Body of pancreas (tissue), 4 donors: ENCODE results near the gene VAV1. TPM values are rescaled to one million over a fixed set of nuclear protein-coding genes. Genes with fewer than 3 reads are reported as not detected.

ENCODE experiments used
- ATAC-seq: fragments of 150-250 bp; one replicate; pipeline ENCODE4 v1.9.1; 2016
- DNase-seq, 4 donors: peaks; one replicate each; pipeline ENCODE4 v3.0.0-alpha.2; 2019
- H3K27ac ChIP-seq, 4 donors: fragments of 200-600 bp; sonication (generic); 1 replicate in 3 of 4; 2 replicates in 1 of 4; pipeline versions ENCODE4 v1.5.1 to v1.6.1; 2016 to 2019; ENCODE audit warnings: mild to moderate bottlenecking in 1 of 4, mixed read lengths in 1 of 4, moderate library complexity in 1 of 4
- H3K27me3 ChIP-seq, 2 donors: fragments of 200-600 bp; sonication (generic); one replicate each; pipeline ENCODE4 v1.6.0; 2016; ENCODE audit warnings: mild to moderate bottlenecking in 1 of 2
- H3K36me3 ChIP-seq, 2 donors: fragments of 200-600 bp; sonication (generic); replicated peaks in 1 of 2; 2 replicates each; pipeline ENCODE4 v1.5.1; 2016; ENCODE audit warnings: low read depth in 2 of 2; ENCODE audit not compliant: insufficient read depth in 1 of 2
- H3K4me1 ChIP-seq: fragments of 200-600 bp; sonication (generic); one replicate; pipeline ENCODE4 v1.6.0; 2016
- H3K4me3 ChIP-seq, 2 donors: fragments of 200-600 bp; sonication (generic); 1 replicate in 1 of 2; 2 replicates in 1 of 2; pipeline ENCODE4 v1.5.1; 2016 to 2019
- H3K9me3 ChIP-seq, 3 donors: fragments of 200-600 bp; sonication (generic); 1 replicate in 2 of 3; 2 replicates in 1 of 3; pipeline ENCODE4 v1.5.1; 2016
- POLR2A ChIP-seq, 3 donors: fragments of 450-650 bp; IDR thresholded peaks; one replicate each; pipeline ENCODE4 v1.6.1; 2016; ENCODE audit warnings: antibody characterized with exemption in 3 of 3, mild to moderate bottlenecking in 2 of 3
- WGBS, 2 donors: methylation state at CpG; one replicate each; pipeline ENCODE4 v1.1.5; 2017; 5-methylcytosine and 5-hydroxymethylcytosine counted together
- intact Hi-C: fragments of 100-400 bp; cut with DNase I; formaldehyde crosslinking; loops from one replicate; pipeline ENCODE4 v1.15.1; 2023
- total RNA-seq, 2 donors: library from RNA; depleted of rRNA; stranded (reverse); fragments of >200 nt; gene quantifications; one replicate each; pipeline ENCODE4 v1.1.0, GENCODE V29; 2016
- TF ChIP-seq, protein P1 (sequence below), 7 experiments: fragments of 450-650 bp in 4 of 7; fragments of 200-600 bp in 3 of 7; sonication (generic) in 3 of 7; IDR thresholded peaks; one replicate each; pipeline ENCODE4 v1.5.1; 2016 to 2019; ENCODE audit warnings: antibody characterized with exemption in 7 of 7

VAV1 gene
- total RNA-seq, 2 donors from 2014 or later = 1.3 to 5.6 TPM

GRCh38 chr19:6809262-6809661, 36.8 kb downstream of the VAV1 start:
- no peak overlapping the region for H3K4me3 ChIP-seq
- DNase-seq (no peak), ATAC-seq (no peak)
- intact Hi-C loops = no loop called here
- TF ChIP-seq, protein P1, sequence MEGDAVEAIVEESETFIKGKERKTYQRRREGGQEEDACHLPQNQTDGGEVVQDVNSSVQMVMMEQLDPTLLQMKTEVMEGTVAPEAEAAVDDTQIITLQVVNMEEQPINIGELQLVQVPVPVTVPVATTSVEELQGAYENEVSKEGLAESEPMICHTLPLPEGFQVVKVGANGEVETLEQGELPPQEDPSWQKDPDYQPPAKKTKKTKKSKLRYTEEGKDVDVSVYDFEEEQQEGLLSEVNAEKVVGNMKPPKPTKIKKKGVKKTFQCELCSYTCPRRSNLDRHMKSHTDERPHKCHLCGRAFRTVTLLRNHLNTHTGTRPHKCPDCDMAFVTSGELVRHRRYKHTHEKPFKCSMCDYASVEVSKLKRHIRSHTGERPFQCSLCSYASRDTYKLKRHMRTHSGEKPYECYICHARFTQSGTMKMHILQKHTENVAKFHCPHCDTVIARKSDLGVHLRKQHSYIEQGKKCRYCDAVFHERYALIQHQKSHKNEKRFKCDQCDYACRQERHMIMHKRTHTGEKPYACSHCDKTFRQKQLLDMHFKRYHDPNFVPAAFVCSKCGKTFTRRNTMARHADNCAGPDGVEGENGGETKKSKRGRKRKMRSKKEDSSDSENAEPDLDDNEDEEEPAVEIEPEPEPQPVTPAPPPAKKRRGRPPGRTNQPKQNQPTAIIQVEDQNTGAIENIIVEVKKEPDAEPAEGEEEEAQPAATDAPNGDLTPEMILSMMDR (IDR thresholded peaks at IDR 0.05) = no peak
- TF ChIP-seq POLR2A (IDR thresholded peaks at IDR 0.05) = no peak
- WGBS, 2 donors = 54 to 60% methylated on average over 4 of the region's 4 CpGs
- H3K27ac ChIP-seq = no peak overlapping the region
- no peaks in the 10 kb centered on the region for H3K27me3 ChIP-seq
- H3K4me1 ChIP-seq = no peaks in the 10 kb centered on the region
- no peaks in the 10 kb centered on the region for H3K9me3 ChIP-seq
- H3K36me3 ChIP-seq = no peaks in the 10 kb centered on the region

- Histone ChIP-seq H3K27ac (no peak overlapping the region), H3K4me3 (no peak overlapping the region), H3K36me3 (no peaks in the 10 kb centered on the region), H3K4me1 (no peaks in the 10 kb centered on the region), H3K9me3 (no peaks in the 10 kb centered on the region), H3K27me3 (no peaks in the 10 kb centered on the region)
- ATAC-seq = no peak
- DNase-seq = no peak
- intact Hi-C loops = no loop called here
- no peak for TF ChIP-seq POLR2A (IDR thresholded peaks at IDR 0.05)
- TF ChIP-seq, protein P1 (IDR thresholded peaks at IDR 0.05) = no peak
- 50 to 59% methylated on average over 3 of the region's 3 CpGs for WGBS, 2 donors
Measured at GRCh38 chr19:6811378-6811777, 38.9 kb downstream of the VAV1 start.

DNA sequence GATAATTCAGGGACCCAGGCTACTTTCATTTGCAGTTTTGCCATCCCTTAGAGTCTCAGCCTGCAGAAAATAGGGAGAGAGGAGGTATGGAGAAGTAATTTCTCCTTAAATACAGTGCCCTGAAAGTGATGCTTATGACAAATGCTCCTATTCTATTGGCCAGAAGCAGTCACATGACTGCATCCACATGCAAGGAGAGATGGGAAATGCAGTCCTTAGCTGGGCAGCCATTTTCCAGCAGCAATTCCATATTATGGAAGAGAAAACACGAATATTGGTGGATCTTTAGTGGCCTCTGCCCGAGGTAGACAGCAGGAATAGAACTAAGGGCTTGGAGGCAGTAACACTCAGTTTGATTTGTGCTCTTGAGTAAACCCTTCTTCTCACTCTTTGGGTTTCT, 39.4 kb downstream of the VAV1 start:
- DNase-seq (peak in 1 of 4 donors; percentile 14), ATAC-seq (no peak)
- TF ChIP-seq POLR2A (IDR thresholded peaks at IDR 0.05) = no peak
- TF ChIP-seq, protein P1 (IDR thresholded peaks at IDR 0.05) = no peak
- no peak overlapping the region for H3K27ac ChIP-seq
- H3K27me3 ChIP-seq = no peaks in the 10 kb centered on the region
- H3K9me3 ChIP-seq = no peaks in the 10 kb centered on the region
- 24% methylated on average over 2 of the region's 2 CpGs for WGBS, 2 donors
- no peak overlapping the region for H3K4me3 ChIP-seq
- no peaks in the 10 kb centered on the region for H3K36me3 ChIP-seq
- intact Hi-C loops = no loop called here
- H3K4me1 ChIP-seq = no peaks in the 10 kb centered on the region

DNA sequence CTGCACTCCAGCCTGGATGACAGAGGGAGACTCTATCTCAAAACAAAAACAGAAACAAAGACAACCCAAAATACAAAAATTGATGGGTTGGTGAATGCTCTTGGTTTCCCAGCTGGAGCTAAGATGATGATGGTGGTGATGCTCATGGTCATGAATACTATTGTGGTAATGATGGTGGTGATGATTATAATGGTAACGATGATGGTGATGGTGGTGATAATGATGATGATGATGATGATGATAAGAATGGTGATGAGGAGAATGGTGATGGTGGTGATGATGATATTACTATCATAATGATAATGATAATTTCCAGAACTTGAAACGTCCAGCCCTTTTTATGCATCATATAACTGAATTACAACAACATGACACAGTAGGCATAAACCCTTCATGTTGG, 40.1 kb downstream of the VAV1 start:
- no peak overlapping the region for H3K27ac ChIP-seq
- TF ChIP-seq POLR2A (IDR thresholded peaks at IDR 0.05) = no peak
- TF ChIP-seq, protein P1 (IDR thresholded peaks at IDR 0.05) = no peak

GRCh38 chr19:6813659-6814058, 41.2 kb downstream of the VAV1 start:
- DNase-seq (no peak), ATAC-seq (no peak)
- Histone ChIP-seq H3K27me3 (no peaks in the 10 kb centered on the region), H3K36me3 (no peaks in the 10 kb centered on the region), H3K9me3 (no peaks in the 10 kb centered on the region), H3K4me1 (no peaks in the 10 kb centered on the region), H3K4me3 (no peak overlapping the region), H3K27ac (no peak overlapping the region)
- 51% methylated on average over 4 of the region's 4 CpGs for WGBS, 2 donors
- no peak for TF ChIP-seq POLR2A (IDR thresholded peaks at IDR 0.05)
- TF ChIP-seq, protein P1 (IDR thresholded peaks at IDR 0.05) = no peak
- intact Hi-C loops = no loop called here

More for the DNA sequence above, 40.1 kb downstream of the VAV1 start:
- 58 to 70% methylated on average over 2 of the region's 2 CpGs for WGBS, 2 donors
- DNase-seq = no peak
- Histone ChIP-seq H3K4me1 (no peaks in the 10 kb centered on the region), H3K4me3 (no peak overlapping the region), H3K27me3 (no peaks in the 10 kb centered on the region), H3K9me3 (no peaks in the 10 kb centered on the region), H3K36me3 (no peaks in the 10 kb centered on the region)
- ATAC-seq = no peak
- intact Hi-C loops = no loop called here
